Cardiac muscle cell (in vitro differentiated cells and primary cell): Measurements from ENCODE around the gene PLAC1. TPM values are rescaled to one million over a fixed set of nuclear protein-coding genes. Genes with fewer than 3 reads are reported as not detected.

Experiments used
- DNase-seq, 2 donors: peaks; one replicate each; pipeline versions ENCODE4 v3.0.0 to v3.0.0-alpha.2; 2010 to 2017; ENCODE audit warnings: low read depth in 1 of 2, low spot score in 1 of 2
- H3K27ac ChIP-seq: fragments of 200-600 bp; sonication (generic); 2 replicates; pipeline ENCODE4 v1.5.1; 2016
- H3K27me3 ChIP-seq: fragments of 200-600 bp; sonication (generic); 2 replicates; pipeline ENCODE4 v1.6.0; 2016; ENCODE audit warnings: control low read depth
- H3K36me3 ChIP-seq: fragments of 200-600 bp; sonication (generic); 2 replicates; pipeline ENCODE4 v1.5.1; 2016; ENCODE audit warnings: control low read depth
- H3K4me1 ChIP-seq: fragments of 200-600 bp; sonication (generic); 2 replicates; pipeline ENCODE4 v1.8.1; 2017; ENCODE audit warnings: low read depth, mild to moderate bottlenecking, mixed run types
- H3K4me3 ChIP-seq: fragments of 200-600 bp; sonication (generic); 2 replicates; pipeline ENCODE4 v1.5.1; 2016; ENCODE audit warnings: mild to moderate bottlenecking
- H3K9me3 ChIP-seq: fragments of 200-600 bp; sonication (generic); 2 replicates; pipeline ENCODE4 v1.5.1; 2017; ENCODE audit warnings: low read depth, mild to moderate bottlenecking, control low read depth
- CTCF ChIP-seq: IDR thresholded peaks from 2 replicates; pipeline ENCODE4 v1.5.1; 2012; ENCODE audit warnings: low read depth, mild to moderate bottlenecking, low read length
- polyA plus RNA-seq: library from polyadenylated mRNA; unstranded; fragments of >200 nt; fragmentation: Nextera tagmentation; extraction: Ambion mirVana; gene quantifications from 2 replicates; pipeline ENCODE4 v1.2.1, GENCODE V29; 2016
- total RNA-seq: library from RNA; depleted of rRNA; stranded (reverse); fragments of >200 nt; gene quantifications from 2 replicates; pipeline ENCODE4 v1.2.3, GENCODE V29; 2016

The PLAC1 gene
- total RNA-seq (0.99 and 1.2 TPM in 2 replicates), polyA plus RNA-seq (2.0 and 2.7 TPM in 2 replicates)

GRCh38 chrX:134658002-134658759 lies at the start of gene PLAC1:
TSS of gene PLAC1 (minus strand) at chrX:134658471. CDS start at chrX:134566682, 91,789 bp downstream.
- Histone ChIP-seq H3K9me3 (no peaks in the 10 kb centered on the region), H3K4me3 (no peak within 1 kb of the TSS), H3K27me3 (no peaks in the 10 kb centered on the region), H3K4me1 (no peaks in the 10 kb centered on the region), H3K36me3 (no peaks in the 10 kb centered on the region), H3K27ac (no peak within 1 kb of the TSS)
- no peak for DNase-seq
- no peak for TF ChIP-seq CTCF

- no peak overlapping the region for H3K27ac ChIP-seq
- no peak overlapping the region for H3K4me3 ChIP-seq
- TF ChIP-seq CTCF, result no peak
- peaks cover under 1% of the 10 kb centered on the region for H3K4me1 ChIP-seq
- H3K36me3 ChIP-seq, result no peaks in the 10 kb centered on the region
- no peak for DNase-seq
- H3K27me3 ChIP-seq, result no peaks in the 10 kb centered on the region
- no peaks in the 10 kb centered on the region for H3K9me3 ChIP-seq
These were observed 47.9 kb upstream of the PLAC1 start for GRCh38 chrX:134706138-134706537.

- no peaks in the 10 kb centered on the region for H3K36me3 ChIP-seq
- no peak for TF ChIP-seq CTCF
- DNase-seq, result peak in 1 of 2 donors; percentile 38
These were observed 37.7 kb upstream of the PLAC1 start for GRCh38 chrX:134695999-134696398.

GRCh38 chrX:134694333-134695322 lies 36.4 kb upstream of the PLAC1 start:
- no peak overlapping the region for H3K4me3 ChIP-seq
- H3K9me3 ChIP-seq, result no peaks in the 10 kb centered on the region
- H3K36me3 ChIP-seq, result no peaks in the 10 kb centered on the region
- no peaks in the 10 kb centered on the region for H3K27me3 ChIP-seq
- H3K4me1 ChIP-seq, result no peaks in the 10 kb centered on the region
- no peak for DNase-seq
- H3K27ac ChIP-seq, result no peak overlapping the region
- no peak for TF ChIP-seq CTCF

More at GRCh38 chrX:134695999-134696398, 37.7 kb upstream of the PLAC1 start:
- Histone ChIP-seq H3K27me3 (no peaks in the 10 kb centered on the region), H3K9me3 (no peaks in the 10 kb centered on the region), H3K4me3 (no peak overlapping the region), H3K4me1 (no peaks in the 10 kb centered on the region), H3K27ac (no peak overlapping the region)

GRCh38 chrX:134693644-134694043 lies 35.4 kb upstream of the PLAC1 start:
- Histone ChIP-seq H3K27me3 (no peaks in the 10 kb centered on the region), H3K4me1 (no peaks in the 10 kb centered on the region), H3K9me3 (no peaks in the 10 kb centered on the region), H3K36me3 (no peaks in the 10 kb centered on the region), H3K27ac (no peak overlapping the region), H3K4me3 (no peak overlapping the region)
- no peak for TF ChIP-seq CTCF
- no peak for DNase-seq
